ENCODE measurements around the gene SLAIN1.

GRCh38 chr13:77650409-77650808 is 47.1 kb upstream of the SLAIN1 start:
- no peak for TF ChIP-seq EZH2phosphoT487 (IDR thresholded peaks at IDR 0.05; ENCODE audit: insufficient read depth, low read depth)
- no peak for TF ChIP-seq EZH2 (IDR thresholded peaks at IDR 0.05; ENCODE audit: insufficient read depth, poor library complexity, severe bottlenecking)

All from GM23248 (cell line).